DMS114 treated with DMSO at 0.1 percent for 48 hours (cell line): ENCODE data around the gene PLIN5.

ENCODE experiments used
- DNase-seq: peaks from one replicate; lab custom pipeline; 2025; ENCODE audit not compliant: unreplicated experiment; lab: John Stamatoyannopoulos, UW

PLIN5 gene, protein sequence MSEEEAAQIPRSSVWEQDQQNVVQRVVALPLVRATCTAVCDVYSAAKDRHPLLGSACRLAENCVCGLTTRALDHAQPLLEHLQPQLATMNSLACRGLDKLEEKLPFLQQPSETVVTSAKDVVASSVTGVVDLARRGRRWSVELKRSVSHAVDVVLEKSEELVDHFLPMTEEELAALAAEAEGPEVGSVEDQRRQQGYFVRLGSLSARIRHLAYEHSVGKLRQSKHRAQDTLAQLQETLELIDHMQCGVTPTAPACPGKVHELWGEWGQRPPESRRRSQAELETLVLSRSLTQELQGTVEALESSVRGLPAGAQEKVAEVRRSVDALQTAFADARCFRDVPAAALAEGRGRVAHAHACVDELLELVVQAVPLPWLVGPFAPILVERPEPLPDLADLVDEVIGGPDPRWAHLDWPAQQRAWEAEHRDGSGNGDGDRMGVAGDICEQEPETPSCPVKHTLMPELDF

DNA sequence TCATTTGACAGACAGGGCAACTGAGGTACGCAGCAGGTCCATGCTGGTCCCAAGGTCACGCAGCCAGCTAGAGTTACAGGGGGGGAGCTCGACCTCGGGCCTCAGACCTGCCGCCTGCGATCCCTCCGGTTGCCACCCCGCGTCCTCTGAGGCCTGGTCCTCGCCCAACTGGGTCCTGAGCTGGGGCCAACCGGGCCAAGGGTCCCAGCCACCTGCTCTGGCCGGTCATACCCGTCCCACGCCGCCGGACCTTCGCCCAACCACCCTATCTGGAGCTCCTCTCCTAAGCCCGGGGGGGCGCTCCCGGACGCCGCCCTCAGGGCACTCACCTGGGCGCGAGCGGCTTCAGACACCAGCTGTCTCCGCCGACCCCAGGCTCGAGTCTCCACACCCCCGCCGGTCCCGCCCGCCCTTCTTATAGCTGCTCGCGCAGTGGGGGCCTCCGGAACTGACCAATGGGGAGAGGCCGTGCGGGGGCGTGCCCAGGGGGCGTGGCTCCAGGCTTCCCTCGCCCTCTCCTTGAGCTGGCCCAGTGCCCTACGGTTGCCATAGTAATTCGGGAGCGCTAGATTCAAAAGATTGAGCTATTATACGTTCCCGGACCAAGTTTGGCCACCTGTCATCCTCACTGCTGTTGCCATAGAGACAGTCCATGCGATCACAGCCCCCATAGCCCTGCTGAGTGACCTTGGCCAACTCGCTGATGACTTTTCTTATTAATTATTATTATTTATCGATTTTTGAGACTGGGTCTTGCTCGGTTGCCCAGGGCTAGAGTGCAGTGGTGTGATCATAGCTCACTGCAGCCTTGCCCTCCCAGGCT is at the start of gene PLIN5:
PLIN5 (minus strand) TSS at position 389 of the 823 bp plus-strand sequence. CDS start 1,150 bp downstream, outside the sequence.
- peak; percentile 9 for DNase-seq

DNA sequence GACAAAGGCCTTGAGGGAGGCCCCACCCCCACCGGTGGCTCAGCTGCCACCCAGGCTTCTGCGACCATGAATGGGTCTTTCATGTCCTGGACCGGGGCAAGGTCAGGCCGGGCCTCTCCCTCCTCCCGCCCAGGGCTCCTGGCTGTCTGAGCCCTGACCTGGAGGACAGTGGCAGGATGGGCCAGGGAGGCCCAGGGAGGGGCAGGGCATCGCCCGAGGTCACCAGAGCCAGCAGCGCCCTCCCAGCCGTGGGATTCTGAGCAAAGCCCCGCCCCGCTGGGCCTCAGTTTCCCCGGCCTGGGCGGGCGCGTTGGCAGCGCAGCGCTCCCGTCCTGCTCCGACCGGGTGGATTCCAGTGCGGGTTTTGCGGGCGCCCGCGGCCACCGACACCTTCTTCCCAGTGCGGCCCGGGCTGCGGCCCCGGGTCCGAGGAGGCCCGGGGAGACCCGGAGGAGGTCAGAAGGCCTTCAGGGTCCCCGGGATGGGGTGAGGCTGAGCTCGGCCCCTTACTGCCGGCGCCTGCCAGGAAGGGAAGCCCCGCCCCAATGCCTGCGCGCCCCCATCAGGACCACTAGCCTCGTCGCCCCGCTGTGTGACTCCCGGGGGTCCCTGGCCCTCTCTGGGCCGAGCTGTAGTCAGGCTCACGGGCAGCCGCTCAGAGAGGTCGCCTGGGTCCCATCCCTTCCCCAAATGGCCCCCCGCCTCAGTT is 49.1 kb upstream of the PLIN5 start:
- DNase-seq, result no peak

DNA sequence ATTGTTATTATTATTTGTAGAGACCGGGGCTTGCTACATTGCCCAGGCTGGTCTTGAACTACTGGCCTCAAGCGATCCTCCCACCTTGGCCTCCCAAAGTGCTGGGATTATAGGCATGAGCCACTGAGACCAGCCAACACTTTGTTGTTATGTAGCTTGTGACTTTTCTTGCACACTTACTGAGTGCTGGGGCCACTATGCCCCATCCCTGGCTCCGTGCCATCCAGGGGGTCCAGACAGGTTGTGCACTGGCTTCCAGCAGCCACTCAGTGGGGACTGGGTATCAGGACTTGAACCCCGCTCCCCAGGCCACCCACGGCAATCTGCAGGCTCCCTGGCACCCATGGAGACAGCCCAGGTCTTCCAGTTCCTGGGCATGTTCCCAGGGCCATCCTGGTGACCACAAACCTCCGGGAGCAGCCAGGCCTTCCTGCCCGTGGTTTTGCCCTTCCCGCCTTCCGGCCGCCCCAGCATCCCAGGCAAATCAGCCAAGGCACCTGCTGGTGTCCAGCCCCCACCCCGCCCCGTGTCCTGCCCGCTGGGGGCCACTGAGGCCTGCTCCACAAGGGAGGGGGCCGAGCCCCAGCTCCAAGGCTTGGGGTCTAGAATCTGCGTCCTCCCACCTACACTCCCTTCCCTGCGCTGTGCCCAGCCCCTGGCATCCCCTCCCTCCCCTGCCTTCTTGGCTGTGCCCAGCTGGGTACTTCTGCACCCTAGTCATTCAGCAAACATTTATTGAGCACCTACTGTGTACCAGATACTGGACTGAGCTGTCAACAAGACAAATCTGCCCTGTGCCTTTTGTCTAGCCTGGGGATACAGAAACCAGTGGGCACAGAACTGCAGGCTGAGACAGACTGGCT is 48.2 kb upstream of the PLIN5 start:
- DNase-seq, result no peak

DNA sequence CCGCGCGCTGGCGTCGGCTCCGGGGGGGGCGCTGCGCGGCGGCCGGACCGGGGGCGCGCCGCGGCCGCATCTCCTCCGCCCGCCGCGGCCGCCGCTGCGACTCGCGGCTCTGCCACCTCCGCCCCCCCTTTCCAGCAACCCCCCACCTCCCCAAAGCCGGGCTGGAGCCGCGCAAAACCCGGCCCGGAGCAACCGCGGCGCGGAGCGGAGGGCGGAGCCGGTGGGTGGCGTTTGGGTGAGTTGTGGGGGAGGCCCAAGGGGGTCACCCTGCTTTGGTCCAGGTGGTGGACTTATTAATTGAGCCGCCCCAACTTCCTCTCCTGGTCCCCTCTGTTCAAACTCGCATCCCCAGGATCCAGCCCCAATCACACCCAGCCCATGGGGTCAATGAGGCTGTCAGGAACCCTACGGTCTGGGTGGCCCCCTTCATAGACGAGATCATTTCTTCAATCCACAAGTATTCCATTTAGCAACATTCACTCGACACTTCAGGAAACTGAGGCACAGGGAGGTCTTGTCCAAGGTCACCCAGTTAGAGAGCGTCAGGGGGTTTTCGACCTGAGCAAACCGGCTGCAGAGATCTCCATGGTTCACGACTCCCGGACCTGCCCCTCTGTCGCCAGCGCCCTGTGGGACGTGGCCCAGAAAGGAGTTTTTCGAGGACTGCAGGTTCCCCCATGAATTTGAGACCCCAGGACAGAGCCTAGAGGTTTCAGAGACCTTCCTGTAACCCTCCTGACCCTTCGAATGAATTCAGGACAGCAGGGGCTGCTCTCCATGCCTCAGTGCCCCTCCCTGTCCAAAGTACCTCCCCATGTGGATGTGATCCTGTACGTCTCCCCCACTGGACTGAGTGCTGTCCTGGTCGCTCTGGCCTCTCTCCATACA is 46.9 kb upstream of the PLIN5 start:
- no peak for DNase-seq

DNA sequence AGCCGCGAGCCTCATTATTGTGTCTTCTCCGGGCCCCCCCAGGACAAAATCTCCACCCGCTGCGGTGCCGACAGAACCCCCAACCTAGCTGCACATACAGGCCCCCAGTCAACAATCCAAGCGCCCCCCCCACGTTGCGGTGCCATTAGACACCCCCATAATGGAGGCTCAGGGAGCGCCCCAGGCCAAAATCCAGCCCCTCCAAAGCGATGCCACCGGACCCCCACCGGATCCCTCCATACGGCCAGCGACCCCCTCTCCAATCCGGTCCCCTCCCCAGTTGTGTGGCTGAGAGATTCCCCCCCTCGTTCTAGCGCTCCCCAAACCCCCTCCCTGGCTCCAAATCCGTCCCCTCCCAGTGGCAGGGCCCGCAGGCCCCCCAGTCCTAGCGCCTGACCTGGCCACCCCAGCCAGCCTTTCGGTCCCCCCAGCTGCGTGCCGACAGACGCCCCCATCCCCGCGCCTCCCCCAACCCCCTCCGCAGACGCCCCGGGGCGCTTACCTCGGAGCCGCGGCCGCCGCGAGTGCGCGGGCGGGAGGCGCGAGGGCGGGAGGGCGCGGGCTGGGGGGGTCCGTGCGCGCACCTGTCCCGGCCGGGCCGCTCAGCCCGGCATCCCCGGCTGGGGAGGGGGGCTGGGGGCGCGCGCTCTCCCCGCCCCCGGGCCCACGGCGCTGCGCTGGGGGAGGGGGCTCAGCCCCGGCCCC is 46.1 kb upstream of the PLIN5 start:
- DNase-seq, result no peak

DNA sequence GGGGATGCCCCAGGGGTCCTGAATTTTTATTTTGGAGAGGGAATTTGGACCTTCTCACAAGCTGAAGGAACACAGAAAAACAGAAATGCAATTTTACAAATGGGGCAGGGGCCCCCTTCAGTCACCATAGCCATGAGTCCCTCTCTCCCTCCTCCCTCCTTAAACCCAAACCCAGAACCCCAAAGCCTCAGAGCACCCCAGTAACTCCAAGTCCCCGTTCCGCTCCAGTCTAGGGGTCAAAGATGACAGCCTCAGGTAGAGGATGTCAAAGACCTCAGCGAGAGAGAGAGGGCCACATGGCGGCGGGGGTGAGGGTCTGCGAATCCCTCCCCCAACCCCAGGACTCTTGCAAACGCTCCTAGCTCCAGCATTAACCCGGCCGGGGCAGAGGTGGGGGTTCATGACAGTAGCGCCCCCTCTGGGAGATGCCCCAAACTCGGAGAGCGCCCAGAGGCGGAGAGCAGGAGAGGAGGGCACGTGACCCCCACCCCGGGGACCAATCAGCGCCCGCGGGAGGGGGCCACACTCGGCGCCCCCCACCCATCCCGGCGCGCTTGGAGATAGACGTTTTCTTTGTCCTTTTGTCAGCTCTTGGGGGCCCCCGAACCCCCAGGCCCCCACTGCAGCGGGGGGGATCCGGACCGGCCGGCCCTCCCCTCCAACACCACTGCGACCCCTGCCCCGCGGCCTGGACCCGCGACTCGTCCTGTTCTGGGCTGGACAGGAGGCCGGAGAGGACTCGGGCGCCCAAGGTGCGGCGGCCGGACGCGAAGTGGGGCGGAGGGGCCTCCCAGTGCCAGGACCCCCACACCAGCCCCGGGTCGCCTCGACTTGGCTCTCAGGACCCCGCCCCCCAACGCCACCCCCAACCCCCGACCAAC is 45.2 kb upstream of the PLIN5 start:
- DNase-seq, result no peak

DNA sequence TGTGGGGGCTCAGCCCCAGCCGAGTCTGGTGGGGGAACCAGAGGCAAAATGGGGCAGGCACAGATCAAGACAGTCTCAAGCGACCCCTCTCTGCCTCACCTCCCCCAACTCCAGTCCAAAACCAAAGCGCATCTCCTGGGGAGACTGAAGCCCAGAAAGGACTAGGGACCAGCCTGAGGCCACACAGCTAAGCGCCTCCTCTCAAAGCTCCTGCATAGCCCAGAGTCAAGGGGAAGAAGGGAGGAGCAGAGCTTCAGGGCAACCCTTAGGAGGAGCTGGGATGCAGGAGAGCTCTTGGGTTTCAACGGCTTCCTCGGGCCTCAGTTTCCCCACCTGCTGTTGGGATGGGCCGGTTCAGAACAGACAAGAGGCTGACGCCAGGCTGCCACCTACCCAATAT is 44.4 kb upstream of the PLIN5 start:
- no peak for DNase-seq

DNA sequence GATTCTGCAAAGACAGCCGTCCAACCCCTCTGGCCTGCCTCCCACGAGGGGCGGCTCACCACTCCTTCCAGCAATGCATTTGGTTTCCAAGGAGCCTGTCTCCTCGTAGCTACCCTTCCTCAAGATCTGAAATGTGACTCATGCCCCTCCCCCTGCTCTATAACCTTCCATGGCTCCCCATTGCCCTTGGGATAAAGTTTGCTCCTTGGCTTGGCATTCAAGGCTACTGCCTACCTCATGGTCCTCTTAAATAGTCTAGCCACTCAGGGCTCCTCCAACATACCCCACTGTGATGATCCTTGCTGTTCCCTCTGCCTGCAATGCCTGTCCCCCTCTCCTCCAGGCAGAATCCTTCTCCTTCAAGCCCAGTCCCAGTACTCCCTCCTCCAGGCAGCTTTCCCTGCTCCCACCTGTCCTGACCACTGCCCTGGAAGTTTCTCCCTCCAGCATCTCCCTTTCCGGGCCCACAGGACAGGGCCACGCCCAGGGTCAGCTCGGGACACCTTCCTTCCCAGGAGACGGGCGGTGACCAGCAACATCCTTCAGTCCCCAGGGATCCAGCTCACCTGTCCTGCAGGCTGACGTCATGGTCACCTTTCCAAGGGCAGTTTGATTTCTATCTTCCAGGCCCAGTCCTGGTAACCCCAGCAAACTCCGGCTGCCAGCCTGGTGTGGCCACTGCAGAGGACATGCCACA is 43.7 kb upstream of the PLIN5 start:
- no peak for DNase-seq

DNA sequence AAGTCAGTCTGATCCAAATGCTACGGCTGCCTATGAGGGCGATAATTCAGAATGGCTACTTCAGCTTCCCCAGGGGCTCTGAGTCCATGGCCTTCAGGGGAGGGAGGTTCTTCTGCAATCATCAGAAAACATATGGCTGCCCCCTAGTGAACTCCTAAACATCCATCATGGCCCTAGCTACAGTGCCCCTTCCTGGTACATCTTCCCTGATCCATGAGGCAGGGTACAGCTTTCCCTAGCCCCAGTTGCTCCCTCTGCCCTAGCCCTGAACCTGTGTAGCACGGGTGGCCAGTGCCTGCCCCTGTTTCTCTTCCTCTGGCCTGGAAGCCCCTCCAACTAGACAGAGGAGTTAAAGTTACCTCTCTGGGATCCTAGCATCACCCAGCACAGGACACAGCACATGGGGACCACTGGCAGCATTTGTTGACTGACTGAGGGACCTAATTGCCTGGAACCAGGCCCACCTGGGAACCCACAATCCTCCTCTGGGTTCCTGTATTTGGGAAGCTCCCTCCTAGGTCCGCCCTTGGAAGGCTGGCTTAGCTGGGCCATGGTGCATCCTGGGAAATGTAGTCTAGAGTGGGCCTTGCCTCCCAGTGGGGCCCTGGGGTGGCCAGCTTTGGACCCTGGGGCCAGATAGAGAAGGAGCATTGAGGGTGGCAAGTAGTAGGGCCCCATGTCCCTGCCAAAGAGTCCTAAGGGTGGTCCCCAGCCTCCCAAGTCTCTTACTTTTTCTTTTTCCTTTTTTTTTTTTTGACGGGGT is 42.2 kb upstream of the PLIN5 start:
- DNase-seq, result no peak

DNA sequence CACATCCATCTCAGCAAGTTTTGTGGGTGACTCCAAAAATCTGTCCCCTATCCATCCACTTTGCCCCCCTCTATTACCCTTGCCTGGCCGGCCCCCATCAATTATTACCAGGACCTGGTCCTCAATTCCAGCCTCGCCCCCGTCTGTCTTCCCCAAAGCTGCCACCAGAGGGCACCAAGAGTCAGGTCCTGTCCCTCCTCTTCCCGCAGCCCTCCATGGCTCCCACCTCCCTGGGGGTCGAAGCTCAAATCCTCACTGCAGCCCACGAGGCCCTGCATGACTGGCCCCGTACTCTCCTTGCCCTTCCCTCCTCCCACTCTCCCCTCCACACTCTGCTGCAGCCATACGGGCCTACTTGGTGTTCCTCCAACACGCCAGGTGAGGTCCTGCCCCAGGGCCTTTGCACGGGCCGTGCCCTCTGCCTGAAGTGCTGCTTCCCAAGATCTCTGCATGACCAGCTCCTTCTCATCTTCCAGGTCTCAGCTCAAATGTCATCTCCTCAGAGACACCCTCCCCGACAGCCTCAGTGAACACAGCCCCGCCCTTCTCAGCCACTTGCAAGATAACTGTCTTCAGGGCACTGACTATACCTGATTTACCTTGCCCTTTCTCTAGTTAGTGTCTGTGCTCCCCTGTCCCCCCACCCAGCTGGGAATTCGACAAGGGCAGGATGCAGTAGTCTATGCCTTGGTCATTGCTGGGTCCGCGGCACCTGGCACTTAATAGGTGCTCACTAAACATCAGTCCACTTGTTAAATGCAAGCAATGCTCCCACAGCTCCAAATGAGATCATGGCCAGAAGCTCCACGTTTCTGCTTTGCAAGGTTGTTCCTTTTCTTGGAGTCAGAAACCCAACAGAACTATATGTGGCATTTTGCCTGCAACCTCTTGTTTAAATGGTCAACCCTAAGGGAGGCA is 41.3 kb upstream of the PLIN5 start:
- DNase-seq, result no peak

DNA sequence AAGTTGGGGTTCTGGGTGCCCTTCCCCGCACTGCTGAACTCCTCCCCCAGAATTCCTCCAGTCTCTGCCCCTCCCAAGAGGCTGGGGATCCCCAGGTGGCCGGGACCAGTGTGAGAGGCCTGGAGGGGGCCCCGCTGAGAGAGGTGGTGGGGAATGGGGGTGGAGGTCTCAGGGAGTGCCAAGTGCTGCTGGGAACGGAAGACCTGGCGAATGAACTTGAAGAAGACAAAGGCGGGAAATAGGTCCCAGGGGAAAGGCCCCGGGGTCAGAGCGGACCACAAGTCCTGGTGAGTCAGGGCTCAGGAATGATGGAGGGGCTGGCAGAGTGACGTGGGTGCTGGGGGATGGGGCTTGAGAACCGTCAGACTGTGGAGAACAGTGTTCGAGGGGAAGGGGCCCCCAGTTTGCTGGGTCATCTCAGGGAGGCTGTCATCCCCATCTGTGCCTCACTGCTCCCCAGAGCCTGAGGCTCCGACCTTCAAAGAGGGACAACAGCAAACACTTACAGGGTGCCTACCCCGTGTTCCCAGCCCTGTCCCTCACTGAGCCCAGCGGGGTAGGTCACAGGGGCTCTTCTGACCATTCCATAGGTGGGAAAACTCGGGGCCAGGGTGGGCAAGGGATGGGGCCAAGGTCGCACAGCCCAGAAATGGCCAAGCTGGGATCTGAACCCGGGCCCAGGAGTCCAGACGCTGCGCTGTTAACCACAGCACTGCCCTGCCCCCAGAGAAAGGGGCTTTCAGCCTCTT is 40.4 kb upstream of the PLIN5 start:
- DNase-seq, result no peak

DNA sequence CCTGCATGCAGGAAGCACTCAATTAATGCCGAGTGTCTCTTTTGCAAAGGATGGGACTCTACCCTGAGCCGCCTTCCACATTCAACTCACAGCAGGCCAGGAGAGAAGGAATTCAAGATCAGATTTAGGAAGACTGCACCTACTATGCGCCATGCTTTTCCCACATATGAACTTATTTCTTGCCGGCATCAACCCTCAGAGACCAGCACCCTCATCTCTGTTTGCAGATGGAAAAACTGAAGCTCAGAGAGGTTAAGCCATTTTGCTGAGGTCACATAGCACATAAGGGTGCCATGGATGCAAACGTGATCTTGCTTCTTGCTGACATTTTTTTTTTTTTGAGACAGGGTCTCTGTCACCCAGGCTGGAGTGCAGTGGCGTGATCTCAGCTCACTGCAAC is 38.7 kb upstream of the PLIN5 start:
- DNase-seq, result no peak

DNA sequence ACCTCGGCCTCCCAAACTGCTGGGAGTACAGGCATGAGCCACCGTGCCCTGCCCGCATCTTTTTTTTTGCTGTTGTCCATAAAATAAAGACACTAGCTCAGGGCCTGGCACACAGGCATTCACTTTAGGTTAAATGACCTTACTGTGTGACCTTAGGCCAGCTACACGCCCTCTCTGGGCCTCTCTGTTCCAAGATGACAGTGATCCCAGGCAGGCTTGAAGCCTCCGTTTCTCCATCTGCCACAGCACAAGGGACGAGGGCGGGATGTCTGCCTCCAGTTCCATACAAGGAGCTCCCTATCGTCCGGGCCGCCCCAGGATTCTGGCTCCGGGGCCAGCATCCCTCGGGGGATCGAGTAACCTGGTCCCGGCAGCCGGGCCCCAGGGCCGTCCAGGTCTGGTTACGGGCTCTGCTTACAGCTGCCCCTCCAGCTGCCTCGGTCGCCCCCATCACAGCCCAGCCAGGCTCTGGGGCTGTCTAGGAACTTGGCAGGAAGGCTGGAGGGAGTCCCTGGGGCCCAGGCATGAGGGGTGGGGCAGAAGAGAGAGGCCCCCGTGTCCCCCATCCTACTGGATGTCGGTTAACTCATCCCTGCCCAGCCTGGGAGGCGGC is 36.4 kb upstream of the PLIN5 start:
- no peak for DNase-seq

DNA sequence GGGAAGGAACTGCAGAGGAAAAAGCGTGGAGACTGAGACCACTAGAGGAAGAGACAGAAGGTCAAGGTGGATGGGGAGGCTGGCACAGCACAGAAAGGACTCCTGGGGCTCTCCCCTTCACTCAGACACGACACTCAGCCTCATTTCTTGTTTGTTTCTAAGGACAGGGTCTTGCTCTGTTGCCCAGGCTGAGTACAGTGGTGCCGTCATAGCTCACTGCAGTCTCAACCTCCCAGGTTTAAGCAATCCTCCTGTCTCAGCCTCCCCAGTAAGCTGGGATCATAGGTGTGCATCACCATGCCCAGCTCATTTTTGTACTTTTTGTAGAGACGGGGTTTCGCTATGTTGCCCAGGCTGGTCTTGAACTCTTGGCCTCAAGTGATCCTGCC is 35.9 kb upstream of the PLIN5 start:
- DNase-seq, result no peak

DNA sequence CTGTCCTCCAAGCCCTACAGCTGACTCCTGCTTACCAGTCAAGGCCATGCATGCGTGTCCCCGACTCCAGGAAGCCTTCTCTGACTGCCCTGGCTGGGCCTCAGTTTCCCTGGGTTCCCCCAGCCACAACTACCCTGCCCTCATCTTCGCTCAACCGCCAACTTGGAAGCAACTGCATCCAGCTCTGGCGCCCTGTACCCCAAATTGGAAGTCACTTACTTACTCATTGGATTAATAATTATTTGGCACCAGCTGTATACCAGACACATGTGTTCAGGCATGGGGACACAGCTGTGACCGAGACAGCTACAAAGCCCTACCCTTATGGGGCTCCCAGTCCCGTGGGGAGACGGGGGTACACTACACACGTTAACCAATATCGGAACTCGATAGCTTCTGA is 35.4 kb upstream of the PLIN5 start:
- no peak for DNase-seq
